IMR-90 (cell line): ENCODE measurements around the gene GRIK3. TPM values are rescaled to one million over a fixed set of nuclear protein-coding genes. Genes with fewer than 3 reads are reported as not detected.
"Not testable (repeated sequence)": the region's sequence is repeated elsewhere in the genome, so short reads cannot be mapped to it uniquely, and the experiment has no call there.

Experiments
- ATAC-seq: fragments of 200-7000 bp; cut with Tn5 transposase; 2 replicates; pipeline ENCODE4 v1.9.1; 2020; ENCODE audit warnings: low read depth, mild to moderate bottlenecking, moderate library complexity
- BruUV-seq: library from RNA; stranded (reverse); fragments of 400-500 nt; replicated peaks from 2 replicates; lab custom pipeline; 2021; lab: Mats Ljungman, UMichigan
- CTCF ChIA-PET: fragments of 300-600 bp; formaldehyde crosslinking; extraction: SDS; loops from one replicate; lab custom pipeline; 2021; ENCODE audit warnings: antibody characterized with exemption; lab: Yijun Ruan, JAX
- POLR2A ChIA-PET: fragments of 300-600 bp; sonication (Branson Sonifier 250); formaldehyde crosslinking; loops from one replicate; lab custom pipeline; 2022; ENCODE audit warnings: antibody characterized with exemption; ENCODE audit not compliant: unreplicated experiment; lab: Charles Lee
- DNase-seq: peaks from one replicate; pipeline ENCODE4 v3.0.0; 2013
- H2AFZ ChIP-seq: replicated peaks from 2 replicates; pipeline ENCODE3; 2013; ENCODE audit warnings: low read length, mild to moderate bottlenecking; ENCODE audit not compliant: poor library complexity
- H2AK5ac ChIP-seq: 2 replicates; pipeline ENCODE4 v1.6.1; 2013; ENCODE audit warnings: low read depth, low read length, inconsistent platforms
- H2AK9ac ChIP-seq: replicated peaks from 2 replicates; pipeline ENCODE3; 2013; ENCODE audit warnings: mild to moderate bottlenecking, low read depth, low read length, moderate library complexity; ENCODE audit not compliant: poor library complexity
- H2BK120ac ChIP-seq: 2 replicates; pipeline ENCODE4 v1.6.1; 2013; ENCODE audit warnings: low read depth, low read length, inconsistent platforms
- H2BK15ac ChIP-seq: 3 replicates; pipeline ENCODE4 v1.6.1; 2013; ENCODE audit warnings: low read depth, low read length, inconsistent platforms
- H2BK20ac ChIP-seq: 2 replicates; pipeline ENCODE4 v1.6.1; 2013; ENCODE audit warnings: low read depth, mild to moderate bottlenecking, inconsistent platforms, low read length, moderate library complexity
- H2BK5ac ChIP-seq: 2 replicates; pipeline ENCODE4 v1.6.1; 2013; ENCODE audit warnings: mild to moderate bottlenecking, low read depth, low read length, inconsistent platforms; ENCODE audit not compliant: poor library complexity, severe bottlenecking
- H3K14ac ChIP-seq: replicated peaks from 2 replicates; pipeline ENCODE4 v1.6.1; 2013; ENCODE audit warnings: low read depth, low read length, inconsistent platforms
- H3K18ac ChIP-seq: 2 replicates; pipeline ENCODE4 v1.6.1; 2013; ENCODE audit warnings: low read depth, low read length, control low read depth
- H3K23ac ChIP-seq: 2 replicates; pipeline ENCODE4 v1.6.1; 2013; ENCODE audit warnings: low read depth, low read length, inconsistent platforms
- H3K27ac ChIP-seq: 2 replicates; pipeline ENCODE4 v1.5.1; 2013; ENCODE audit warnings: mild to moderate bottlenecking, control low read depth, low read length; ENCODE audit not compliant: insufficient read depth
- H3K27me3 ChIP-seq: 2 replicates; pipeline ENCODE4 v1.6.1; 2013; ENCODE audit warnings: low read length; ENCODE audit not compliant: control insufficient read depth, insufficient read depth
- H3K36me3 ChIP-seq: 2 replicates; pipeline ENCODE4 v1.6.1; 2013; ENCODE audit warnings: low read length, mixed read lengths; ENCODE audit not compliant: control insufficient read depth, insufficient read depth
- H3K4ac ChIP-seq: 2 replicates; pipeline ENCODE4 v1.6.1; 2013; ENCODE audit warnings: low read depth, low read length, inconsistent platforms
- H3K4me1 ChIP-seq: 2 replicates; pipeline ENCODE4 v1.6.1; 2013; ENCODE audit warnings: low read length, mixed read lengths; ENCODE audit not compliant: control insufficient read depth, insufficient read depth
- H3K4me2 ChIP-seq: 2 replicates; pipeline ENCODE4 v1.6.1; 2013; ENCODE audit warnings: low read depth, mild to moderate bottlenecking, control low read depth, low read length, moderate library complexity
- H3K4me3 ChIP-seq: 2 replicates; pipeline ENCODE4 v1.5.1; 2013; ENCODE audit warnings: low read depth, mild to moderate bottlenecking, control low read depth, low read length, moderate library complexity; ENCODE audit not compliant: insufficient read depth
- H3K56ac ChIP-seq: 2 replicates; pipeline ENCODE4 v1.6.1; 2013; ENCODE audit warnings: low read length, inconsistent platforms; ENCODE audit not compliant: insufficient read depth; ENCODE audit errors: extremely low read depth
- H3K79me1 ChIP-seq, 2 experiments: 2 replicates each; pipeline ENCODE4 v1.6.1; 2013; ENCODE audit warnings: low read length in 2 of 2, inconsistent platforms in 1 of 2, low read depth in 1 of 2
- H3K9ac ChIP-seq: 2 replicates; pipeline ENCODE4 v1.6.1; 2013; ENCODE audit warnings: low read depth, low read length, control low read depth
- H3K9me1 ChIP-seq: 2 replicates; pipeline ENCODE4 v1.6.1; 2013; ENCODE audit warnings: low read length, inconsistent platforms; ENCODE audit not compliant: insufficient read depth
- H3K9me3 ChIP-seq: 2 replicates; pipeline ENCODE4 v1.6.1; 2013; ENCODE audit warnings: low read length; ENCODE audit not compliant: control insufficient read depth, insufficient read depth
- H4K20me1 ChIP-seq: 2 replicates; pipeline ENCODE4 v1.6.1; 2013; ENCODE audit warnings: low read length, inconsistent platforms; ENCODE audit not compliant: insufficient read depth
- H4K5ac ChIP-seq: 2 replicates; pipeline ENCODE4 v1.6.1; 2013; ENCODE audit warnings: mild to moderate bottlenecking, low read depth, low read length, control low read depth
- H4K8ac ChIP-seq, 2 experiments: 2 replicates each; pipeline ENCODE4 v1.6.1; 2013; ENCODE audit warnings: low read depth in 2 of 2, low read length in 2 of 2, control low read depth in 1 of 2, inconsistent platforms in 1 of 2
- H4K91ac ChIP-seq: 2 replicates; pipeline ENCODE4 v1.6.1; 2013; ENCODE audit warnings: low read depth, low read length, inconsistent platforms; ENCODE audit not compliant: insufficient read depth
- RAD21 ChIP-seq: IDR thresholded peaks from 2 replicates; pipeline ENCODE4 v1.6.1; 2012; ENCODE audit warnings: low read length, improper control_type of control experiment
- WGBS, 2 experiments: methylation state at CpG; one replicate each; pipeline versions ENCODE4 v1.1.5 to v1.1.7; 2013; ENCODE audit warnings: missing lambda C conversion rate in 2 of 2; ENCODE audit not compliant: insufficient read length in 1 of 2; ENCODE audit errors: extremely low coverage in 2 of 2; 5-methylcytosine and 5-hydroxymethylcytosine counted together
- dilution Hi-C: fragments of 300-500 bp; cut with HindIII; formaldehyde crosslinking; loops from one replicate; pipeline ENCODE4 v1.14.3; 2018; ENCODE audit warnings: low sequenced_read_pairs; ENCODE audit not compliant: unreplicated experiment
- in situ Hi-C: fragments of 300-500 bp; cut with MboI; formaldehyde crosslinking; loops from 3 replicates; pipeline ENCODE4 v1.14.3; 2019; ENCODE audit warnings: low sequenced_read_pairs, inconsistent platforms, mixed read lengths
- intact Hi-C: fragments of 100-400 bp; cut with micrococcal nuclease; formaldehyde crosslinking; loops from 2 replicates; pipeline ENCODE4 v1.10.0; 2022
- polyA plus RNA-seq, 3 experiments: library from polyadenylated mRNA; depleted of rRNA; stranded (reverse); fragments of >200 nt; gene quantifications; 2 replicates each; pipeline ENCODE4 v1.2.3, GENCODE V29; 2012; ENCODE audit warnings: low replicate concordance in 1 of 3
- total RNA-seq: library from RNA; depleted of rRNA; stranded (reverse); fragments of >200 nt; gene quantifications from 2 replicates; pipeline ENCODE4 v1.2.3, GENCODE V29; 2012

GRIK3 gene
- total and polyA plus RNA-seq, 2 of the 4 experiments (the other 2 are of a cell fraction), result not detected

GRCh38 chr1:37083603-37084002 is 49.3 kb upstream of the GRIK3 start:
- ATAC-seq (no peak), DNase-seq (no peak)
- no peak overlapping the region for H3K9ac ChIP-seq
- CTCF ChIA-PET, result no interaction called here
- dilution Hi-C loops (no loop called here), in situ Hi-C loops (no loop called here), intact Hi-C loops (no loop called here)
- H3K9me3 ChIP-seq, result 0 out of 2 replicates have a peak, but pooled peaks cover 3% of the 10 kb centered on the region
- 81% methylated on average over 5 of the region's 12 CpGs; no CpG with 5 or more reads in 1 of the 2 experiments for WGBS, 2 experiments
- H3K56ac ChIP-seq, result no peak overlapping the region
- no peaks in the 10 kb centered on the region for H3K27me3 ChIP-seq
- no peaks in the 10 kb centered on the region for H4K20me1 ChIP-seq
- H2AK9ac ChIP-seq, result no peak overlapping the region
- no peak overlapping the region for H2BK15ac ChIP-seq
- no peak for TF ChIP-seq RAD21
- no peak overlapping the region for H3K4me2 ChIP-seq
- no peak overlapping the region for H4K8ac ChIP-seq
- no peak overlapping the region for H3K4ac ChIP-seq
- H3K79me1 ChIP-seq, result no peaks in the 10 kb centered on the region
- no peak overlapping the region for H2AFZ ChIP-seq
- no TSS peak for BruUV-seq
- no peak overlapping the region for H2AK5ac ChIP-seq
- H3K27ac ChIP-seq, result no peak overlapping the region
- H3K9me1 ChIP-seq, result no peaks in the 10 kb centered on the region
- no peak overlapping the region for H4K5ac ChIP-seq
- H3K18ac ChIP-seq, result no peak overlapping the region
- H3K23ac ChIP-seq, result no peak overlapping the region
- no peak overlapping the region for H2BK120ac ChIP-seq
- no peak overlapping the region for H3K14ac ChIP-seq
- H3K4me3 ChIP-seq, result no peak overlapping the region
- no peaks in the 10 kb centered on the region for H3K4me1 ChIP-seq
- H2BK5ac ChIP-seq, result no peak overlapping the region
- H4K91ac ChIP-seq, result no peak overlapping the region
- H2BK20ac ChIP-seq, result no peak overlapping the region
- POLR2A ChIA-PET, result no interaction called here
- no peaks in the 10 kb centered on the region for H3K36me3 ChIP-seq

GRCh38 chr1:37080296-37080986 is 46.1 kb upstream of the GRIK3 start:
- H3K23ac ChIP-seq, H3K14ac ChIP-seq, H2AK9ac ChIP-seq, H3K79me1 ChIP-seq, H2BK5ac ChIP-seq, POLR2A ChIA-PET, H3K18ac ChIP-seq, H3K36me3 ChIP-seq, H2BK120ac ChIP-seq, BruUV-seq, H3K56ac ChIP-seq, H3K4me3 ChIP-seq, CTCF ChIA-PET, dilution Hi-C loops, H3K9me1 ChIP-seq, H3K9ac ChIP-seq, H2AFZ ChIP-seq, H3K4me2 ChIP-seq, H3K4ac ChIP-seq, H3K9me3 ChIP-seq, H3K27ac ChIP-seq, ATAC-seq, H4K91ac ChIP-seq, H4K5ac ChIP-seq, H3K4me1 ChIP-seq, H2BK15ac ChIP-seq, H4K8ac ChIP-seq, H3K27me3 ChIP-seq, H2AK5ac ChIP-seq, H2BK20ac ChIP-seq, DNase-seq, intact Hi-C loops, H4K20me1 ChIP-seq, in situ Hi-C loops: not testable (repeated sequence)
- WGBS, 2 experiments, result no CpG with 5 or more reads among the region's 54 CpGs
